AG09309 (cell line): ENCODE measurements around the gene CCDC87.

Source experiments
- DNase-seq: peaks from one replicate; pipeline ENCODE4 v3.0.0-alpha.2; 2010; ENCODE audit warnings: low read depth
- H3K4me3 ChIP-seq: 2 replicates; pipeline ENCODE4 v1.5.1; 2011; ENCODE audit warnings: mild to moderate bottlenecking, low read depth, low read length, moderate library complexity; ENCODE audit not compliant: control insufficient read depth
- TF ChIP-seq, protein P1 (sequence below): IDR thresholded peaks from 2 replicates; pipeline ENCODE4 v1.5.1; 2011; ENCODE audit warnings: mild to moderate bottlenecking, low read depth, low read length, inconsistent platforms; ENCODE audit not compliant: insufficient read depth, control insufficient read depth; ENCODE audit errors: missing control alignments

The CCDC87 gene

DNA sequence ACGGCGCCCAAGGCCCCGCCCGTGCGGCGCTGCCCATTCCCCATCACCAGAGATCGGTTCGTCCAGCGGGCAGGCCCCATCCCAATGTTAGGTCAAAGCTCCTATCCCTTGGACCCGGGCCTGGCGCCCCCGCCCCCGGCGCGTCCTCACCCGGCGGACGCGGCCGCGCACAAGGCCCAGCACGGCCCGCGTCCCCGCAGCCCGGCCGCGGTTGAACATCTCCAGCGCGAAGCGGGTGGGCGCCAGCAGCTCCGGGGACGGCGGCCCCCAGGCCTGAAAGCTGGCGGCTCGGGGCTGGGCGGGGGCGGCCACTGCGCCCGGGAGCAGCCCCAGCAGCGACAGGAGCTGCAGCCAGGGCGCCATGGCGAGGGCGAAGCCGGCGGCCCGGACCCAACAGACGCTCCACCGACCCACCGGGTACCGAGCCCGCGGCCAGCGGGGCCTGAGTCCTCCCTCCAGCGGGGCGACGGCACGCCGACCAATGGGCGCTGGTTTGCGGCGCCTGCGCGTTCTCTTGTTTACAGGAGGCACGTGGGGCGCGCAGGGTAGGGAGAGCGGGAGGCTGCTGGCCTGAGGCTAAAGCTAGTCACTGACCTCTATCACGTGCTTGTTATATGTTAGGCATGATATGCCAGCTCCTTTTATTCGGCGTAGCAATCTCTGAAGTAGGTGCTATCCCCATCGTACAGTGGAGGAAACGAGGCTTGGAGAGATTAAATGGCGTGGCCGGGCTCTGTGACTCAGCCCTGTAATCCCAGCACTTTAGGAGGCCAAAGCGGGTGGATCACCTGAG, 24.5 kb downstream of the CCDC87 start, which contains the start of gene CTSF:
Gene CTSF, minus strand, starts transcription at position 483 of the 793 bp plus-strand sequence. Its CDS starts 120 bp downstream, at position 363.
- TF ChIP-seq, protein P1, sequence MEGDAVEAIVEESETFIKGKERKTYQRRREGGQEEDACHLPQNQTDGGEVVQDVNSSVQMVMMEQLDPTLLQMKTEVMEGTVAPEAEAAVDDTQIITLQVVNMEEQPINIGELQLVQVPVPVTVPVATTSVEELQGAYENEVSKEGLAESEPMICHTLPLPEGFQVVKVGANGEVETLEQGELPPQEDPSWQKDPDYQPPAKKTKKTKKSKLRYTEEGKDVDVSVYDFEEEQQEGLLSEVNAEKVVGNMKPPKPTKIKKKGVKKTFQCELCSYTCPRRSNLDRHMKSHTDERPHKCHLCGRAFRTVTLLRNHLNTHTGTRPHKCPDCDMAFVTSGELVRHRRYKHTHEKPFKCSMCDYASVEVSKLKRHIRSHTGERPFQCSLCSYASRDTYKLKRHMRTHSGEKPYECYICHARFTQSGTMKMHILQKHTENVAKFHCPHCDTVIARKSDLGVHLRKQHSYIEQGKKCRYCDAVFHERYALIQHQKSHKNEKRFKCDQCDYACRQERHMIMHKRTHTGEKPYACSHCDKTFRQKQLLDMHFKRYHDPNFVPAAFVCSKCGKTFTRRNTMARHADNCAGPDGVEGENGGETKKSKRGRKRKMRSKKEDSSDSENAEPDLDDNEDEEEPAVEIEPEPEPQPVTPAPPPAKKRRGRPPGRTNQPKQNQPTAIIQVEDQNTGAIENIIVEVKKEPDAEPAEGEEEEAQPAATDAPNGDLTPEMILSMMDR, result no peak
- peak within 1 kb of the TSS; percentile 45 for H3K4me3 ChIP-seq
- DNase-seq, result no peak

DNA sequence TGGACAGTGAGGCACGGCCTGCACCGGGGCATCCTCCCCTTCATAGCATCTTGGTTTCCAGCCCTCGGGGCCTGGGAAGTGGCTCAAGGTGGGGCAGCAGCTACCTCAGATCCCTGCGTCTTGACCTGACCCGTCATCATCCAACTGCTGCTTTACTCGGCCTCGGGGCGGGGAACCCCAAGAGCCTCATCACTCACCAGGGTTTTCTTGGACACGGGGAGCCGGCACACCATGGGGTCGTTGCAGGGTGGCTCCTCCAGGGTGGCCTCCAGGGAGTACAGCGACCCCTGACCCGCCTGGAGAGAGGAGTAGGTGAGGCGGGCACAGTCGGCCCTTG, 25.1 kb downstream of the CCDC87 start:
- TF ChIP-seq, protein P1, result no peak
- H3K4me3 ChIP-seq, result peak overlapping the region; percentile 45

DNA sequence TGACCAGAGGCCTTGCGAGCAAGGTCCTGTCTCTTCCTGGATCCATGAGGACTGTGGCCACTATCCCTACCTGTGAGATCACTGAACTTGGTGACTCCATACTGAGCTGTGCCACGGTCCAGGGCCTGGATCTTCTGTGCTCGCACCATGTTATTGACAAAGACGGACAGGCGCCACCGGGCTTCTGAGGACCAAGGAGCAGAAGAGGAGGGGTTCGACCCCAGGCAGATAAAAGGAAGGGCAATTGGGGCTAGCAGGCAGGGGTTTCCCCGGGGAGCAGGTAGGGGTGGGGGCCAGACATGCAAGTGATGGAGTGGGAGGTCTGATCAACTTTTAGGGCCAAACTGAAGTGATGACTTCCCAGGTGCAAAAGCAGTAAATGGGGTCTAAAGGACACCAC, 26.6 kb downstream of the CCDC87 start:
- no peak overlapping the region for H3K4me3 ChIP-seq
- TF ChIP-seq, protein P1, result no peak
- DNase-seq, result no peak

More for the DNA sequence above, 25.1 kb downstream of the CCDC87 start:
- DNase-seq, result no peak

DNA sequence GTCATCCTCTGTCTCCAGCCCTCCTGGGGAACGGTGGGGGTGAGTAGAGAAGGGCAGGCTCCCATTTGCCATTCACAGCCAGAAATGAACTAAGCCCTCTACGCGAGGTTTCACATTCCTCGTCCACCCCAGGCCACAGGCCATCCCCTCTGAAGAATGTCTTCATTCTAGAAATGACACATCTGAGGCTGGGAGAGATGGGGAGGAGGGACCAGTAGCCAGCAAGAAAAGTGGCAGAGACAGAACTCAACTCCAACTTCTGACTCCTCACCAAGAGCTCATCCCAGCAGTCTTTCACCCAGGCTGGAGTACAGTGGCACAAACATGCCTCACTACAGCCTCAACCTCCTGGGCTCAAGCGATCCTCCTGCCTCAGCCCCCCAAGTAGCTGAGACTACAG, 27.9 kb downstream of the CCDC87 start:
- no peak overlapping the region for H3K4me3 ChIP-seq
- TF ChIP-seq, protein P1, result no peak
- no peak for DNase-seq

DNA sequence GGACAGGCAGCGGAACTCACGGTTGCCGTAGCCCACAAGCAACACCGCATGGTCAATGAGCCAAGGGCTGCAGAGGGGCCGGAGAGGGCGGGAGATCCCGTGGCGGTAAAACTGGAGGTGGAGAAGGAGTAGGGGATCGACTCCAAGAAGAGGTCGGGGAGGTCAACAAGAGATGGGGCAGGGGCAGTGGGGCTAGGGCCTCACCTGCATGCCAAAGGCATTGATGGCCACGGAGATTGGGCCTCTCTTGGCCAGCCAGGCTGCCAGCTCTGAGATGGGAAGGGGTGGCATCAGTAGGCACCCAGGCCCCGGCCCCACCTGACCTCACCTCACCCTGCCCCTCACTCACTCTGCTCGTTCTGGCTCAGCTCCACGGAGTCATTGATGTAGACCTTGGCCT, 28.3 kb downstream of the CCDC87 start:
- TF ChIP-seq, protein P1, result no peak
- no peak overlapping the region for H3K4me3 ChIP-seq
- DNase-seq, result no peak

DNA sequence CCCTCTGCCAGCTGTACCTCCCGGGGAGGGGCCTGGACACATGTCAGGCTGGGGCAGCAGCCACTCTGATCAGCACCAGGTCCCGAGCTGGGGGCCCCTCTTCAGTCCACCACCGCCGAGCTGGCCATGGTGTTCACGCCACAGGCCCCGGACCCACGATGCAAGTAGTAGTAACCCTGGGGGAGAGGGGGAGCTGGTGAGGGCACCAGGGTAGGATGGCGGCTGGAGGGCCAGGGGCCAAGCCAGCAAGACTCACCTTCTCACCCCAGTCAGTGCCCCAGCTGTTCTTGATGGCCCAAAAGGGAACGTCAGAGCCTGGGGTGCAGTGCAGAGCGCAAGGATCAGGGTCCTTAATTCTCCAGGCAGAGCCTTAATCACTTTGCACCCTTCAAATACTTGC, 29.0 kb downstream of the CCDC87 start:
- TF ChIP-seq, protein P1, result no peak
- no peak for DNase-seq
- H3K4me3 ChIP-seq, result no peak overlapping the region
